Stimulated activated CD4-positive, alpha-beta T cell treated with anti-CD3 and anti-CD28 coated beads, Interleukin-12 subunit alpha, Interleukin-12 subunit beta, amount 100 ng/mL, for 24 hours (primary cell): ENCODE data around the gene MCAM.

Experiments
- DNase-seq, 2 experiments: peaks; one replicate each; pipeline ENCODE4 v3.0.0-alpha.2; 2020; ENCODE audit warnings: low read depth in 2 of 2

The MCAM gene

DNA sequence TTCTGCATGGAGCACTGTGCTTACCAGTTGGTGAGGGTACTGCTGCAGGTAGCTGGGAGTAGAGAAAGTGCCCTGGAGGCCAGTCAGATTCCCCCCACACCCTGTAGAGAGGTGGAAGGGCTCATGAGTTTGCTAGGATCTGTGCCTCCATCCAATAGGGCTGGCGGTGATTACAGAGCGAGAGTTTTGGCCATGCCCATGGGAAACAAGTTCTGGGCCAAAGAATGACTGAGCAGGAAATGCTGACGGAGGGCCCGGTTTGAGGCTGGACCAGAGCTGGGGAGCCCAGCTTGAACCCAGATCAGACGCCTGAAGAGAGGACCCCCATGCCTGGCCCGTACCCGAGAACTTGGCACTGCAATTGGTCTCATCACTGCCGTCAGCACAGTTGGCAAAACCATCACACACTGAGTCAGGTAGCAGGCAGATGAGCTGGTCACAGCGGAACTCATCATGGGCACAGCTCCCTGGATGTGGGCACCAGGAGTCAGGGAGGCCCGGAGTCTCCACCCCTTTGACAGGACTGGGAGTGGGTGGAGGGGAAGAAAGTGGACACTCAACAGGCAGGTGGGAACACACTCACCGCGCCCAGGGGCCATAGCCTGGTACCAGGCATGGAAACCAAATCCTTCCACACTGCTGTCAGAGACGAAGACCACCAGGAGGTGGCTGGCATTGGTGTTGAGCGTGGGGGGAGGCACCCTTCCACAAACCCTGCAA, 27.5 kb upstream of the MCAM start:
- DNase-seq, result no peak

DNA sequence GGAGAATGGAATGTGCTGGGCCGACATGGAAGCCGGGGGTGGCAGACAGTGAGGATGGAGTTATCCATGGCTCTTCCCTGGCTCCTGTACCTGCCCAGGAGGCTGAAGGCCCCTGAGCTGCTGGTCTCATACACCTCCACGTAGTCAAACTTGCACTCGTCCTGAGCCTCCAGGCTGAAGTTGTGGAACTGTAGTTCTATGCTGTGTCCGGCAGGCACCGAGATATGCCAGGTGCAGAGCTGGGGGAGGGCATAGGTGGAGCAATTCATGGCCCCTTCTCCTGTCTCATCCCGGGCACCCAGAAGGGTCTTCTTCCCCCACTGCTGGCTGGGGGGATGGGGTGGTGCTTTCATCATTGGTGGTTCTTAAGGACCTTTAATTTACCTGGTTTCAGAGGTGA, 26.8 kb upstream of the MCAM start:
- DNase-seq, result no peak

GRCh38 chr11:119342362-119343130, 25.6 kb upstream of the MCAM start:
- no peak for DNase-seq

DNA sequence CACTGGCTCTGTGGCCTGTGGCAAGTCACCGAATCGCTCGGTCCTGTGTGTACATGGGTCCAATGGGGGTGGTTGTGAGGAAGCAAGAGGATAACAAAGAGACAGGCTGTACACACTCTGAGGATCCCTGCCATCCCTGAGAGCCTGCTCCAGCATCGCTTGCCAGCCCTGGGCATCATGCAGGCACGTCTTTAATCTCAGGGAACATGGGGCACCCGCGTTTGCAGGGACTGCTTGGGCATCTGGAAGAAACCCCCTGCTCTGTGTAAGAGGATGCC, 25.0 kb upstream of the MCAM start:
- no peak for DNase-seq

GRCh38 chr11:119341222-119342022, 24.5 kb upstream of the MCAM start:
- no peak for DNase-seq

DNA sequence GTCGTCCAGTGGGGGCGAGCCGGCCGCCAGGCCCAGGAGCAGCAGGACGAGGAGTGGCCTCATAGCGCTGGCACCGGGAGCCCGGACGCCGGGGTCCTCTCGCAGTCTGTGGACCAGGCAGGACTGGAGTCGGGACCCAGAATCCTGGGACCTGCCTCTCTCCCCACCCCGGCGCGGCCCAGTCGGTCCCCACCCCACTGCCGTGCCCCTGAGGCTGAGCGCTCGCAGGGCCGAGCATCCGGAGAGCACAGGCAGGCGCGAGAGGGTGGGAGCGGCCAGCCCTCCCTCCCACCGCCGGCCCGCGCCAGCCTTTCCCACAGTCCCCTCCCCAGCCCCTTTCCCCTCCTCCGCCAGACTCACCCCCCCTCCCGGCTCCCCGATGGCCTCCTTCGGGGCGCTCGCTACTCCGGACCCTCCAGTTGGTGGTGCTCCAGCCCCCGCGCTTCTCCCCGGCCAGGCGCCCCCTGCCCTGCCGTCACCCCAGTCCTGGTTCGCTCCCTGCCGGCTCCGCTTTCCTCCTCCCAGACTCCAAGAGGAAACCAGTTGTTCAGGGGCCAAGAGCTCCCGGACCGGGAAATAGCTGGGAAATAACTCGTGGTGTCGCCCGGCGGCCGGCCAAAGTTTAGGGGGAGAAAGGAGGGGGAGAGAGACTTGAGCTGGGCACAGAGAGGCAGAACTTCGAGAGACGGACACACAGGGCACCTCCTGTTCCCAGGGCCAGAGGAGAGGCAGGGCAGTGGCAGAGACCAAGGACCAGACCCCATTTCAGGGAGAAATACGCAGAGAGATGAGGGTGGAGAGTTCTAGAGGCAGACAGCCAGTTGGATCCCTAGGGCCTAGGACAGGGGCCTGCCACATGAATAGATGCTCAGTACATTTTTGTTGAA, 23.6 kb upstream of the MCAM start, which contains the start of gene C1QTNF5:
TSS of gene C1QTNF5 (minus strand) at position 549 of the 887 bp plus-strand sequence. CDS start at position 63, 486 bp downstream.
- no peak for DNase-seq

DNA sequence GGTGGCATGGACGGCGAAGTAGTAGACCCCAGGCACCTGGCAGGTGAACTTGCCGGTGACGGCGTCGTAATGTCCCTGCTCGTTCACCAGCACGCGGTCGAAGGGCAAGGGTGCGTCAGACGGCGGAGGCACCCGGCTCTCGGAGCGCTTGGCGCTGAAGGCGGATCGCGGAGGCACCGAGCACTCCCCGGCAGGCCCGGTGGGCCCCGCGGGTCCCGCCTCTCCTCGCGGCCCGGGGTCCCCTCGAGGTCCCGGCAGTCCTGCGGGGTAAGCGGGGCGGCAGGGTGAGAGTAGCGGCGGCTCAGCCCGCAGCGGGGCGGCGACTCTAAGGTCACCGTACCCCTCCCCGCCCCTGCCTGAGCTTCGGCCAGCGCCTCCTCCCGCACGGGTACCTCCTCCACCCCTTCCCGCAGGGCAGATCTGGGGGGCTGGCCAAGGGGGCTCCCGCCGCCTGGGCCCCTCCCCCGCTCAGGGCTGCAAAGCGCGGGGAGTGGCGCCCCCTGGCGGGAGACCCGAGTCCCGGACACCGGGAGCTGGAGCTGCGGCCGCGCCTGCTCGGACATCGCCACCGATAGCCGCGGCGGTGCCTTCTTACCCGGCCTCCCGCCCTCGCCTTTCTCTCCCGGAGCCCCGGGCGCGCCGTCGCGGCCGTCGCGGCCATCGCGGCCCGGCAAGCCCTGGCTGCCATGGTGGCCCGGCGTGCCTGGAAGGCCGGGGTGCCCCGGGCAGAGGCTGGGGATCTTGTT, 22.8 kb upstream of the MCAM start:
- no peak for DNase-seq

DNA sequence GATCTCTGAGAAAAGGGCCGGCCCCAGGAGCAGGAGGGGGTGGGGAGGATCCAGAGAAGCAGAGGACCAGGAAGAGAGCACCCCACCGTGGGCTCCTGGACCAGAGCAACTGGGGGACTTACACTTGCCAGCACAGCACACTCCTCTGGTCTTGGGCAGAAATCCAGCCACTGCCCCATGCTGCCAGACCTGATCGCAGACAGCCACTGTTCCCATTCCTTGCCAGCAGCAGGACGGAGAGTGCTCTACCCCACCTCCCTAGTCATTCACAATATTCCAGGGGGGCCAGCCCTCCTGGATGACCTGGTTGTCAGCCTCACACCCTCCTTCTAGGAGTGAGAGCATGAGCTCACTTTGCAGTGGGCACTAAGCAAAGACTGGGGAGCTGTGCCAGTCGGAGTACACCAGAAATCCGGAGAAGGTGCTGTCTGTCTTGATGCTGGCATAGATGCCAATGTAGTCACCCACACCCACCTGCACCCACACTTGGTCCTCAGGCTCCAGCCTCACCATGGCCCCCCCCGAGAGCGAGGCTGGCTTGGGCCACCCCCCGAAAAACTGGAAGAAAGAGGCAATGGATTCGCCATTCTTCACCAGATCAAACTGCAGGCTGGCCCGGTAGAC, 22.1 kb upstream of the MCAM start:
- DNase-seq, result no peak

- peak in 1 of 2 experiments; percentile 62 for DNase-seq
Observed at GRCh38 chr11:119338318-119338890, 21.5 kb upstream of the MCAM start.

DNA sequence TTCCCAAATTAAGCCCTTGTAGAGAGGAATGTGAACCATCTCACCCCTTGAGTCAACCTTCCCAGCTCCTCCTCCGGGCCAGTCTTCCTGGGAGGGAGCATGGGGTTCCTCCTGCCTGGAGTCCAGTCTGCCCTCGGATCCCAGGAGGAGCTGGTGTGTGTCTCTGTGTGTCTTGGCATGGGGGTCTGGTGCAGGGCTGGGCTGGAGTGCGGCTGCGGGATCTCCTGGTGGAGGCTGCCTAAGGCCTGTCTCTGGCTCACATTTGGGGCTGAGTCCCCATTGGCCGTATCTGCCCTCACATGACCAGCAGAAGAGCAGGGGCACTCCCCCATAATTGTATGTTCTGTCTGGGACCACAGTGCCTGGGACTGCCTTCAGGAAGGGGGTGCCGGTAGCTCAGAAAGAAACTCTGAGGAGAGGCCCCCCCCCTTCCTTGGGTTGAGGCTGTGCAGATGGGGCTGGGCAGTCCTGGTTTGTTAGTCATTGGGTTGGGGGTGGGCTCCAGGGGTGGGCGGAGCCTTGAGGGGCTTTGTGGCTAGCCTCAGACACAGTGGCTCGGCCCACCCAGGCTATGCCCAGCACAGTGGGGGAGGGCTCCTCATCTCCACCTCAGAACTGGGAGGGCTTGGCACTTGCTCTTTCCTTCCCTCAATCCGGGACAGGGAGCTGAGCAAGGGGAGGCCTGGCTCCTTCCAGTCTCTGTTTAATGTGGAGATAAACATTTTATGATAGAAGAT, 20.8 kb upstream of the MCAM start:
- DNase-seq, result no peak

GRCh38 chr11:119336744-119337469, 20.0 kb upstream of the MCAM start:
- DNase-seq, result no peak

DNA sequence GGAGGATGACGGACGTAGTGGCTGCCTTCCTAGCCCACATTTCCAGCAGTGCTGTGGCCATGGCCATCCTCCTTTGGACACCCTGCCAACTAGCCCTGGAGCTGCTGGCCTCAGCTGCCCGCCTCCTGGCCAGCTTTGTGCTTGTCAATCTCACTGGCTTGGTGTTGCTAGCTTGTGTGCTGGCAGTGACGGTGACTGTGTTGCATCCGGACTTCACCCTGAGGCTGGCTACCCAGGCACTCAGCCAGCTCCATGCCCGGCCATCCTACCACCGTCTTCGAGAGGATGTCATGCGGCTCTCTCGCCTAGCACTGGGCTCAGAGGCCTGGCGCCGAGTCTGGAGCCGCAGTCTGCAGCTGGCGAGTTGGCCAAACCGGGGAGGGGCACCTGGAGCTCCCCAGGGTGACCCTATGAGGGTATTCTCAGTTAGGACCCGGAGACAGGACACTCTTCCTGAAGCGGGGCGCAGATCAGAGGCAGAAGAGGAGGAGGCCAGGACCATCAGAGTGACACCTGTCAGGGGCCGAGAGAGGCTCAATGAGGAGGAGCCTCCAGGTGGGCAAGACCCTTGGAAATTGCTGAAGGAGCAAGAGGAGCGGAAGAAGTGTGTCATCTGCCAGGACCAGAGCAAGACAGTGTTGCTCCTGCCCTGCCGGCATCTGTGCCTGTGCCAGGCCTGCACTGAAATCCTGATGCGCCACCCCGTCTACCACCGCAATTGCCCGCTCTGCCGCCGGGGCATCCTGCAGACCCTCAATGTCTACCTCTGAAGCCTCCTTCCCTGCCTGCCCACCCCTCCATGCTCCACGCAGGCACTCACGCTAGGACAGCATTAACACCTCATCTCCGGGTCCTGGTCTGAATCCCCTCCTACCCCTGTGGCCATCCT, 19.0 kb upstream of the MCAM start:
- DNase-seq, result no peak

DNA sequence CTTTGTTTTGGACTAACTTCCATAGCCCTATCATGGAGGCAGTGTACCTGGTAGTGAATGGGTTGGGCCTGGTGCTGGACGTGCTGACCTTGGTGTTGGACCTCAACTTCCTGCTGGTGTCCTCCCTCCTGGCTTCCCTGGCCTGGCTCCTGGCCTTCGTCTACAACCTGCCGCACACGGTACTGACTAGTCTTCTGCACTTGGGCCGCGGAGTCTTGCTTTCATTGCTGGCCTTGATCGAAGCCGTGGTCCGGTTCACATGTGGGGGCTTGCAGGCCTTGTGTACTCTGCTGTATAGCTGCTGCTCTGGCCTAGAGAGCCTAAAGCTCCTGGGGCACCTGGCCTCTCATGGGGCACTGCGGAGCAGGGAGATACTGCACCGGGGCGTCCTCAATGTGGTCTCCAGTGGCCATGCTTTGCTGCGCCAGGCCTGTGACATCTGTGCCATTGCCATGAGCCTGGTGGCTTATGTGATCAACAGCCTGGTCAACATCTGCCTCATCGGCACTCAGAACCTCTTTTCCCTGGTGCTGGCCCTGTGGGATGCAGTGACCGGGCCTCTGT, 18.2 kb upstream of the MCAM start:
- DNase-seq, result no peak

GRCh38 chr11:119334174-119334930, 17.4 kb upstream of the MCAM start, which contains the start of gene RNF26:
TSS of gene RNF26 (plus strand) at chr11:119334527. CDS start at chr11:119335123, 596 bp downstream.
- DNase-seq, result peak; percentile 87 to 92

- no peak for DNase-seq
Observed at GRCh38 chr11:119332111-119332765, 15.3 kb upstream of the MCAM start.

GRCh38 chr11:119330237-119330636, 13.3 kb upstream of the MCAM start:
- DNase-seq, result no peak
